KOPT-K1 (cell line): ENCODE measurements around the gene PREX1.

Experiments used
- H3K27ac ChIP-seq: fragments of 200-600 bp; sonication (generic); 2 replicates; pipeline ENCODE4 v1.5.1; 2016; ENCODE audit warnings: antibody characterized with exemption, mild to moderate bottlenecking, low read depth, low read length; ENCODE audit not compliant: poor library complexity, severe bottlenecking
- H3K36me3 ChIP-seq: fragments of 200-600 bp; sonication (generic); 2 replicates; pipeline ENCODE4 v1.5.1; 2017; ENCODE audit warnings: antibody characterized with exemption, mild to moderate bottlenecking, low read length, moderate library complexity; ENCODE audit not compliant: insufficient read depth
- H3K9me3 ChIP-seq: fragments of 200-600 bp; sonication (generic); 2 replicates; pipeline ENCODE4 v1.5.1; 2017; ENCODE audit warnings: antibody characterized with exemption, low read length, mild to moderate bottlenecking; ENCODE audit not compliant: insufficient read depth, poor library complexity, severe bottlenecking

PREX1 gene

DNA sequence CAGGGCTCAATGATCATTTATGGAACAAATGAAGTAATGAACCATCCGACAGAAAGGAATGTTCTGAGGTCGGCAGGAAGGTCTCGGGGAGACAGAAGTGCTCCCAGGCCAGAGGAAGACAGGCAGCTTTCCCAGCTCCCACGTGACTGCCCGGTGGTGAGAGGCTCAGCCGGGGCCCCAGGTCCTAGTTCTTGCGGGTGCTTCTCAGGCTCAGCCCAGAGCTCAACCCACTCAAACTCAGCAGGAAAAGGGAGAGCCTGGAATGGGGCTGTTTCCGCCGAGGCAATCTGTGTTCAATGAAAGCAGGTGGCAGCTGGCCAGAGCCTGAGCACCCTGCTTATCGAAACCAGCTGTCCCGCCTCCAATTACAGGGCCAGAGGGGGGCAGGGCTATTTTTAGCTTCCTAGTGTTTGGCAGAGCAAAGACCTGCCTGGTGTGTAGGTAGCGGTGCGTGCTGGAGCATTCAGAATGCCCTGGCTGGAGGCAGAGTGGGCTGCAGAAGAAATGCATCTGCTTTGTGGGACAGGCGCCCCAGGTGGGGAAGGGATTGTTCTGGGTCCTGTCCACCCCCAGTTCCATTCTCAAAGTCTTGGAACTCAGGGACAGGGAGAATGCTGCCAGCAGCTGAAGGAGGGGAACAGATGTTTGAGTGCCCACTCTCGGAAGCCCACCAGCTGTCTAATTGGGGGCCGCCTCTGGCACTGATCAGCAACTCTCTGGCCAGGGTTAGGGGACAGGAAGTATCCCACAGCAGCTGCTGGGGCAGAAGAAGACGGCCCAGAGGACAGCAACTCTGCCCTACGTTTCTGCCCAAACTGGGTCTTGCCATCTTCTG is 145.1 kb downstream of the PREX1 start:
- Histone ChIP-seq H3K36me3 (peaks cover 9% of the 10 kb centered on the region; the same call in 1 of the 2 replicates), H3K9me3 (no peaks in the 10 kb centered on the region), H3K27ac (no peak overlapping the region)

DNA sequence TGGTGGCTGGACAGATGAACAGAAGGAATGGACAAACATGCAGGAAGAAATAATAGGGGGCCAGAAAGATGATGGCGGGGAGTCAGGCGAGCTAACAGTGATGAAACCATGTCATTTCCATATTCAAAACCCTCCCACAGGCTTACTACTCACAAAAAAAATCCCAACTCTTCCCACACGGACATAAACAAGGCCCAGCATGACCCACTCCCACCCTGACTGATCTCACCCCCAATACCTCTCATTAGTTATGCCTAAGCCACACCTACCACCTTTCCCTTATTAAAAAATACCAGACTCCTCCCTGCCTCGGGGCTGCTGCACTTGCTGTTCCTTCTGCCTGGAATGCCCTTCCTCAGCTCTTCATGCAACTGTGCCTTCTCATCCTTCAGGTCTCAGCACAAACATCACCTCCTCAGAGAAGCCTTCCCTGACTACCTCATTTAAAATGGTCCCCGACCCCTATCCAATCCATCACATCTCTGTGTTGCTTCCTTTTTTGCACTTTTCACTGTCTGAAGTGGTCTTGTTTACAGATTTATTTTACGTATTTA is 145.8 kb downstream of the PREX1 start:
- Histone ChIP-seq H3K27ac (no peak overlapping the region), H3K36me3 (peaks cover 11% of the 10 kb centered on the region; the same call in 1 of the 2 replicates)

DNA sequence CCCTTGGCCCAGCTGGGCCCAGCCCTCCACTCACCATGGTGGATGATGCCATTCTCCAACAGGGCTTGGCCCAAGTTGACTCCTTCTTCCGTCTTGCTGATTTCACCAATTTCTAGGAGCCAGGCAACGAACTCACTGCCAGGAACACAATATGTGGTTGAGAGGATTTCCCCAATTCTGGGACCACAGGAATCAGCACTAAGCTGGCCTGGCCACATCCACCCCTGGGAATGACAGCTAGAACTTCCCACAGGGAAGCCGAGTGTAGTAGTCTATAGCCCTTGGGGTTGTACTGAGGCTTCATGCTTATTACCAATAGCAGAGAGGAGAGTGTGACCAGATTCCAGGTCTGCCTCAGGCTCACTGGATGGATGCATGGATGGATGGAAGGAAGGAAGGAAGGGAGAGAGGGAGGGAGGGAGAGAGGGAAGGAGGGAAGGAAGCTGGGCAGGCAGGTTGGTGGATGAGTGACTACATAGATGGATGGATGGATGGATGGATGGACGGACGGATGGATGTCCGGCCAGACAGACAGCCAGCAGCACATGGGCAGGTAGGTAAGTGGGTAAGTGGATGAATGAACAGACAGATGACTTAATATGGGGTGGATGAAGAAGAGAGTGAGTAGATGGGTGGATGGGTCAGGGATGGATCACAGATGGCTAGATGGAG is 146.5 kb downstream of the PREX1 start:
- H3K36me3 ChIP-seq, result peaks cover 16% of the 10 kb centered on the region; the same call in 1 of the 2 replicates
- no peaks in the 10 kb centered on the region for H3K9me3 ChIP-seq
- peak overlapping the region; percentile 32 for H3K27ac ChIP-seq

More for the DNA sequence above, 145.8 kb downstream of the PREX1 start:
- no peaks in the 10 kb centered on the region for H3K9me3 ChIP-seq

DNA sequence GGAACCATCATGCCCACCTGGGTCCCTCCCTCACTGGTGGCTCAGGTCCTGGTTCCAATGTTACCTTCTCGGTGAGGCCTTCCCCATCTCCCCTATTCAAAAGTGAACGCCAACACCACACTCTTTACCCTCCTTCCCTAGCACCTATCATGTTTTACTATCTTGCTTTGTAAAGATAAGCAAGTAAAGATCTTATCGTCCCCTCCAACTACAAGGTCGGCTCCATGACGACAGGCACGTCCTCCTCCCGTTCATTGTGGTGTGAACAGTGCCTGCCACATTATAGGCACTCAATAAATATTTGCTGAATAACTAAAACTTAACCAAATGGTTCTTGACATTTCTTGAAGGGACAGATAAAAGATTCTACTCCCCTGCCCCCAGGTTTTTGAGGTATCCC is 147.1 kb downstream of the PREX1 start:
- no peaks in the 10 kb centered on the region for H3K9me3 ChIP-seq
- H3K36me3 ChIP-seq, result peaks cover 18% of the 10 kb centered on the region; the same call in 1 of the 2 replicates
- peak overlapping the region; percentile 32 for H3K27ac ChIP-seq

DNA sequence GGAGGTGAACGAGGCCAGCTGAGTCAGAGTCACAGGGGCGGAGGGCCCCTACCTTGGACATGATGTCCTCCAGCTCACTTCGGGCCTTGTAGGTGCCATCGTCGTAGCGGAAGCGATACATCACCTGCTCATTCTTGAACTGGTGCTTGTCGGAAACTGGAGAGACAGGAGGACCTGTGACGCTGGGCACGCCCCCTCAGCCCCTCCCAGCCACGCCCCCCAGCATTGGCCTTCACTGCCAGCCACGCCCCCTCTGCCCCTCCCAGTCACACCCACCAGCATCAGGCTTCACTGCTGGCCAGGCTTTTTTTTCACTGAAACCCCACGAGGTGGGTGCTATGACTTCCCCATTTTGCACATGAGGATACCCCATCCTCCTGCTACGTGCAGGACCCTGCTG is 148.2 kb downstream of the PREX1 start:
- Histone ChIP-seq H3K9me3 (no peaks in the 10 kb centered on the region), H3K36me3 (peaks cover 22% of the 10 kb centered on the region; the same call in 1 of the 2 replicates), H3K27ac (no peak overlapping the region)

DNA sequence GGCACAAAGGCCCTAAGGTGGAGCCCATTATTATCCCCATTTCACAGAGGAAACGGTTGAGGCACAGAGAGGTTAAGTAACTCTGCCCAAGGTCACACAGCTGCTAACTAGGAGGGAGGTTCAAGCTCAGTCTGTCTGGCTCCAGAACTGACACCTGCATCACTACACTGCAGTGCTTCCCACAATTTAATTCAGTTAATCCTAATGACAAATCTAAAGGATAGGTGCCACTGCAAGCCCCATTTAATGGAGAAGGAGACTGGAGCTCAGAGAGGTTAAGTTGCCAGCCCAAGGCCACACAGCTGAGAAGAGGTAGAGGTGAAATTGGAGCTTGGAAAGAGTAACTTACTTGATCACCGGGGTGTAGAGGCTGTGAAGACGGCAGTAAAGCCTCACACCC is 148.8 kb downstream of the PREX1 start:
- Histone ChIP-seq H3K27ac (no peak overlapping the region), H3K9me3 (no peaks in the 10 kb centered on the region), H3K36me3 (peaks cover 22% of the 10 kb centered on the region; the same call in 1 of the 2 replicates)

DNA sequence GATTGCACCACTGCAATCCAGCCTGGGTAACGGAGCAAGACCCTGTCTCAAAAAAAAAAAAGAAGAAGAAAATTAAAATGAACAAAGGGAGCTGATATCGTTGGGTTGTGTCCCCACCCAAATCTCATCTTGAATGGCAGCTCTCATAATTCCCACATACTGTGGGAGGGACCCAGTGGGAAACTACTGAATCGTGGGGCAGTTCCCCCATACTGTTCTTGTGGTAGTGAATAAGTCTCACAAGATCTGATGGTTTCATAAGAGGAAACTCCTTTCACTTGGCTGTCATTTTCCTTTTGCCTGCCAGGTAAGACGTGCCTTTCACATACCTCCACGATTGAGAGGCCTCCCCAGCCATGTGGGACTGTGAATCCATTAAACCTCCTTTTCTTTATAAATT is 149.4 kb downstream of the PREX1 start:
- Histone ChIP-seq H3K36me3 (peaks cover 22% of the 10 kb centered on the region; the same call in 1 of the 2 replicates), H3K9me3 (no peaks in the 10 kb centered on the region), H3K27ac (no peak overlapping the region)

DNA sequence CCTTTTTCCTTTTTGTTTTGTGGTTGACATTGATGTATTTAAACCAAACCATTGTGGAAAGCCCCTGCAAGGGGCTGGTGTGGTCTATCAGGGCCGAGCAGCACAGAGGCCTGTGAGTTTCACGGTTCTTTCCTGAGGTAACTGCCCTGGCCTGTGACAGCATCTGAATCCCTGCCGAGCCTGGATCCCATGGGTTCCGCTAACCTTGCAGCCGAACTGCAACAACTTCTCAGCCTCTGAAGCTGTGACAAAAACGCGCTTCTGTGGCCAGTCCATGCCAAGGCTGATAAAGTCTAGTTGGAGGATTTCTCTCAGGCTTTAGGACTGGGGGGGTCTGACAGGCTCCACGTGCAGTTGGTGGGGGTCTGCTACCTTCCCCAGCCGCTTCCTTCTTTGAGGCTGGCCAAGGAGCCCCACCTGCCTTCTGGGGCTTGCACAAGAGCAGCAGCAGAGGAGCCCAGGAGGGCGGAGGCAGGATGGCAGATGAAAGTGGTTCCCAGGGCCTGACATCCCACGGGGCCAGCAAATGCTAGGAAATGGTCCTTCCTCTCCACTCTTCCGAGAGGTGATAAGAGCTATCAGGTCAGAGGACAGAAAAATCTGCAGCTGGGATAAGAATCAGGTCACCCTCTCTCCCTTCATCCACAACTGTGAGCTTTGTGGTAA is 150.9 kb downstream of the PREX1 start:
- Histone ChIP-seq H3K36me3 (peaks cover 22% of the 10 kb centered on the region; the same call in 1 of the 2 replicates), H3K9me3 (no peaks in the 10 kb centered on the region), H3K27ac (no peak overlapping the region)

DNA sequence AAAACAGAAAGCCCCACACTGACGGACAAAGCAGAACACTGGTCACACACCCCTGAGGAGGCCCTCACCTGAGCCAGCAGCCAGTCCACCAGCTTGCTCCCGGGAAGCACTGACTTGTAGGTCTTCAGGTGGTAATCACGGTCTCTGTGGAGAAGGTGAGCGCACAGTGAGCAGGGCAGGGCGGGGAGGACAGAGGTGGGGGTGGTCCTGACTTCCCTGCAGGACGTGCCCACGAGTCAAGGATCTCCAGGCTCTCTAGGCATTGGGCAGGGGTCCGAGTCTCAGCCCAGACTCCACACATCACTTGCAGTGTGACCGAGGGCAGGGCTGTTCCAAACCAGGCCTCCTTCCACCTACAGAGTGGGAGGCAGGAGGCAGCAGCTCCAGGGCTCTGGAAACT is 151.7 kb downstream of the PREX1 start:
- Histone ChIP-seq H3K9me3 (no peaks in the 10 kb centered on the region), H3K27ac (no peak overlapping the region), H3K36me3 (peaks cover 22% of the 10 kb centered on the region; the same call in 1 of the 2 replicates)

DNA sequence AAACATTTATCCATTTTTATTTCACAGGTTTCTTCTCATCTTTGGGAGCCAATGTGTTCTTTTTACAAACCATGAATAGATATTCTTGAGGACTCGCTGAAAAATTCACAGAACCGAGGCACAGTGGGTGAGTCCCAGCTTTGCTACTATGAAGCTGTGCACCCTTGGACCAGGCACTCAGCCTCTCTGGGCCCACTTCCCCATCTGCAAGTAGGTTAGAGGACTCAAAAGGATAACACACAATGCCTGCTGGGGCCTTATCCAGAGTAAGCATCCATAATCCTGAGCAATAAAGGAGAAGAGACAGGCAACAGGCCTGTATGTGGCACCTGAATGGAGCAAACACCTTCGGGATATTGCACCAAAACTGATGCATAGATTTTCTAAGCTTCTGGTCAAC is 153.3 kb downstream of the PREX1 start:
- Histone ChIP-seq H3K36me3 (peaks cover 21% of the 10 kb centered on the region; the same call in 1 of the 2 replicates), H3K9me3 (no peaks in the 10 kb centered on the region), H3K27ac (no peak overlapping the region)

DNA sequence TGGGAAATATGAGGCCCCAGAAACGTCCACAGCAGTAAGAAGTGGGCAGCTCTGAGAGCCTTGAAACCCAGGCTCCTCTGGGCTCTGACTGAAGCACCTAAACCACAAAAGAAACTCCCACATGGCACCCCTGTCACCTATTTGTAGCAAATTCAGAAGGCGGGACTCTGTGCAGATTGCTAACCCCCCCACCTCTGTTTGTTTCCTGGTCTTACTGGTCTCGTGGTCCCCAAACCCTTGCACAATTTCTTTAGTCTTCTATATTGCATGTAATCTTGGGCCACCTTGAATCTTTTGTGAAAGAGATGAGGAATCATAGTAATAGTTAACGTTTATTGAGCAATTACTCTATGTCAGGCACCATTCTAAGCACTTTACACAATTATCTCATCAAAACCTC is 154.3 kb downstream of the PREX1 start:
- peaks cover 12% of the 10 kb centered on the region; the same call in 1 of the 2 replicates for H3K36me3 ChIP-seq
- no peaks in the 10 kb centered on the region for H3K9me3 ChIP-seq
- H3K27ac ChIP-seq, result no peak overlapping the region

DNA sequence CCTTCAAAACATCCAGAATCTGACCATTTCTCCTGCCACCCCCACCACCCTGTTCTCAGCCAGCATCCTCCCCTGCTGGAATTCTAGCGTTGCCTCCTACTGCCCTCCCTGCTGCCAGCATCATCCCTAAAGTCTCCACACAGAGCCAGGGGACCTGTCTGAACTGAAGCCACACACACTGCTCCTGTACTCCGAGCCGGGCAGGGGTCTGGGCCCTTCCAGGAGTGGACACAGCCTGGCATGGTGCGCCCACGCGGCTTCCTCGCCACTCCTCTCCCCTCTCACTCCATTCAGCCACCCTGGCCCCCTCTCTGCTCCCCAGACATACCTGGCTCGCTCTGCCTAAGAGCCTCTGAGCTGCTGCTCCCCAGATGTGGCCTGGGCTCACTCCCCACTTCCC is 155.5 kb downstream of the PREX1 start:
- H3K27ac ChIP-seq, result no peak overlapping the region
- H3K36me3 ChIP-seq, result peaks cover 12% of the 10 kb centered on the region; the same call in 1 of the 2 replicates
- no peaks in the 10 kb centered on the region for H3K9me3 ChIP-seq

DNA sequence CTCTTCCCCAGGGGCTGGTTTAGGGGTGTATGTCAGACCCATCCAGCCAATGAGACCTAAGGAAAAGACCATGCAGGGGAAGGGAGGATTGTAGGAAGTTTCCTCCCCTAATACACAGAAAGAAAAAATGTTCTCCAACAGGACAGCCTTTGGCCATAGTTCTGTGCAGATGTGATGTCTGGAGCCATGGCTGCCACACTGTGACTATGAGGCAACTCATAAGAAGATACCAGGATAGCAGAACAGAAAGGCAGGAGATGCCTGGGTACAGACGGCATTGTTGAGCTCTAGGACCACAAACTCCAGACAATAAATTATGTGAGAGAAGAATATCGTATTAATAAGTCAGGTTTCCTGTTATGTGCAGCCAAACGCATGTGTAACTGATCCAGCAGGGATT is 156.7 kb downstream of the PREX1 start:
- H3K9me3 ChIP-seq, result no peaks in the 10 kb centered on the region

DNA sequence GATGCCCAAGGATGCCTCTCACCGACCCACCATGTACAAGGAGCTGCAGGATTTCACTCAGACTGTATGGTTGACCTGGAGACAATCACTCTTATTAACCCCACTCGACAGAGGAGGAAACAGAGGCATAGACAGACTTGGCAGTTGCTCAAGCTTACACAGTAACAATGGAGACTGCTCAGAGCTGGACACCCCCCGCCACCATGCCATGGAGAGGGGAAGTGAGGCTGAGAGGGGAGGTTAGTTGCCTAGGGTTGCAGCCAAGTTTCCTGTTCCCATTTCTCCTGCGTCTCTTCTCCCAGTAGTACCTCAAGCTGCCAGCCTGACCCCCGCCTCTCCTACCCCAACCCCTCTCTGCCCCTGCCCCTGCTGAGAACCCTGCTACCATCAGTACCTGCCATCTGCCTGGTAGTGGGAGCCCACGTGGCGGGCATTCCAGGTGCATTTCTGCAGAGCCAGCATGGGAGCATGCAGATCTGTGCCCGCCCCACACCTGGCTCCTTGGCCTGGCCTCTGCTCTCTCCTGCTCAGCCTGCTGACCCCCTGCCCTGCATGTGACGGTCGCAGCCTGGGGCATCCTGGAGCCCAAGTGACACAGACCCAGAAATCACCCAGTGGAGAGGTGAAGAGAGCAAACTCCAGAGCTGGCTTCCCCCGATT is 157.7 kb downstream of the PREX1 start:
- no peaks in the 10 kb centered on the region for H3K9me3 ChIP-seq
- no peak overlapping the region for H3K27ac ChIP-seq
- no peaks in the 10 kb centered on the region for H3K36me3 ChIP-seq

More for the DNA sequence above, 156.7 kb downstream of the PREX1 start:
- Histone ChIP-seq H3K36me3 (peaks cover 6% of the 10 kb centered on the region; the same call in 1 of the 2 replicates), H3K27ac (no peak overlapping the region)
